SK-N-SH treated with all-trans-retinoic acid at 6 μM for 48 hours (cell line): Measurements from ENCODE around the gene CATSPER4.

Source experiments
- ARNTL ChIP-seq: fragments of 450-650 bp; formaldehyde crosslinking; IDR thresholded peaks from 2 replicates; pipeline ENCODE4 v1.5.0; 2020; ENCODE audit warnings: low read depth, mild to moderate bottlenecking, moderate library complexity, borderline replicate concordance
- CSDC2 ChIP-seq: fragments of 250-450 bp; sonication (Bioruptor Pico); IDR thresholded peaks from 2 replicates; pipeline ENCODE4 v1.5.0; 2020; ENCODE audit warnings: mild to moderate bottlenecking, moderate library complexity
- ESRRG ChIP-seq: fragments of 250-450 bp; sonication (Bioruptor Pico); IDR thresholded peaks from 2 replicates; pipeline ENCODE4 v1.6.1; 2021; ENCODE audit warnings: mild to moderate bottlenecking
- PATZ1 ChIP-seq: fragments of 250-450 bp; sonication (Bioruptor Pico); IDR thresholded peaks from 2 replicates; pipeline ENCODE4 v1.8.0; 2020; ENCODE audit warnings: mild to moderate bottlenecking, moderate library complexity, borderline replicate concordance
- RARB ChIP-seq: fragments of 250-450 bp; sonication (Bioruptor Pico); IDR thresholded peaks from 2 replicates; pipeline ENCODE4 v1.8.0; 2021; ENCODE audit warnings: mild to moderate bottlenecking, moderate library complexity
- TOX ChIP-seq: fragments of 250-450 bp; sonication (Bioruptor Pico); IDR thresholded peaks from 2 replicates; pipeline ENCODE4 v1.8.0; 2021; ENCODE audit warnings: mild to moderate bottlenecking, moderate library complexity, borderline replicate concordance
- ZC3H10 ChIP-seq: fragments of 250-450 bp; sonication (Bioruptor Pico); IDR thresholded peaks from 2 replicates; pipeline ENCODE4 v1.5.1; 2021; ENCODE audit warnings: mild to moderate bottlenecking, moderate library complexity
- ZFP3 ChIP-seq: fragments of 250-450 bp; sonication (Bioruptor Pico); IDR thresholded peaks from 2 replicates; pipeline ENCODE4 v1.5.0; 2020; ENCODE audit warnings: mild to moderate bottlenecking, moderate library complexity
- ZFP30 ChIP-seq: fragments of 450-650 bp; formaldehyde crosslinking; IDR thresholded peaks from 2 replicates; pipeline ENCODE4 v1.5.0; 2022; ENCODE audit warnings: mild to moderate bottlenecking, moderate library complexity
- ZNF70 ChIP-seq: fragments of 450-650 bp; formaldehyde crosslinking; IDR thresholded peaks from 2 replicates; pipeline ENCODE4 v1.5.0; 2020; ENCODE audit warnings: mild to moderate bottlenecking, moderate library complexity
- ZNF8 ChIP-seq: fragments of 450-650 bp; formaldehyde crosslinking; IDR thresholded peaks from 2 replicates; pipeline ENCODE4 v1.5.0; 2020; ENCODE audit warnings: mild to moderate bottlenecking, moderate library complexity

GRCh38 chr1:26191739-26192138 lies 1.3 kb downstream of the CATSPER4 start:
- no peak for TF ChIP-seq CSDC2 (CRISPR knock-in tag)
- TF ChIP-seq ZFP3 (CRISPR knock-in tag) = no peak
- no peak for TF ChIP-seq PATZ1 (CRISPR knock-in tag)
- no peak for TF ChIP-seq ZC3H10 (CRISPR knock-in tag)
- no peak for TF ChIP-seq ZNF70 (CRISPR knock-in tag)
- TF ChIP-seq ARNTL (CRISPR knock-in tag) = no peak
- no peak for TF ChIP-seq ZFP30
- TF ChIP-seq ZNF8 = no peak
- TF ChIP-seq TOX (CRISPR knock-in tag) = no peak
- no peak for TF ChIP-seq ESRRG (CRISPR knock-in tag)
- no peak for TF ChIP-seq RARB (CRISPR knock-in tag)
